Neuronal stem cell (in vitro differentiated cells): ENCODE measurements around the gene SLC9A1.

Source experiments
- DNase-seq: peaks from one replicate; pipeline ENCODE4 v3.0.0-alpha.2; 2013; ENCODE audit warnings: low spot score
- H2AFZ ChIP-seq: one replicate; pipeline ENCODE4 v1.6.1; 2013; ENCODE audit warnings: mild to moderate bottlenecking, low read length, inconsistent platforms
- H2AK5ac ChIP-seq: 2 replicates; pipeline ENCODE4 v1.6.1; 2013; ENCODE audit warnings: low read depth, mild to moderate bottlenecking, inconsistent platforms, low read length, moderate library complexity, mixed read lengths
- H2BK120ac ChIP-seq: 2 replicates; pipeline ENCODE4 v1.6.1; 2013; ENCODE audit warnings: low read depth, mild to moderate bottlenecking, inconsistent platforms, low read length, moderate library complexity, mixed read lengths
- H2BK12ac ChIP-seq: one replicate; pipeline ENCODE4 v1.6.1; 2013; ENCODE audit warnings: low read length, inconsistent platforms
- H2BK15ac ChIP-seq: 2 replicates; pipeline ENCODE4 v1.6.1; 2013; ENCODE audit warnings: mild to moderate bottlenecking, low read length, inconsistent platforms, mixed read lengths
- H2BK5ac ChIP-seq: one replicate; pipeline ENCODE4 v1.6.1; 2013; ENCODE audit warnings: inconsistent platforms, mild to moderate bottlenecking, low read length, moderate library complexity
- H3K14ac ChIP-seq: one replicate; pipeline ENCODE4 v1.6.1; 2013; ENCODE audit warnings: low read length, inconsistent platforms
- H3K18ac ChIP-seq: 2 replicates; pipeline ENCODE4 v1.6.1; 2013; ENCODE audit warnings: low read length, inconsistent platforms
- H3K23ac ChIP-seq: 2 replicates; pipeline ENCODE4 v1.6.1; 2013; ENCODE audit warnings: low read depth, mild to moderate bottlenecking, mixed read lengths, low read length, inconsistent platforms; ENCODE audit not compliant: poor library complexity
- H3K27ac ChIP-seq: replicated peaks from 3 replicates; pipeline ENCODE4 v1.5.1; 2013; ENCODE audit warnings: low read length, inconsistent platforms
- H3K27me3 ChIP-seq, 3 experiments: 2 replicates each; pipeline ENCODE4 v1.6.1; 2013; ENCODE audit warnings: low read length in 3 of 3, mild to moderate bottlenecking in 2 of 3, inconsistent platforms in 1 of 3, low read depth in 1 of 3, mixed read lengths in 1 of 3, moderate library complexity in 1 of 3; ENCODE audit not compliant: control insufficient read depth in 3 of 3, insufficient read depth in 3 of 3
- H3K36me3 ChIP-seq, 2 donors: replicated peaks in 1 of 2; 2 replicates each; pipeline ENCODE4 v1.6.1; 2013; ENCODE audit warnings: low read length in 2 of 2; ENCODE audit not compliant: control insufficient read depth in 2 of 2, insufficient read depth in 2 of 2
- H3K4ac ChIP-seq: 2 replicates; pipeline ENCODE4 v1.6.1; 2013; ENCODE audit warnings: inconsistent platforms, mild to moderate bottlenecking, low read length, moderate library complexity
- H3K4me1 ChIP-seq, 2 donors: 1 replicate in 1 of 2; 2 replicates in 1 of 2; pipeline ENCODE4 v1.6.1; 2013; ENCODE audit warnings: low read length in 2 of 2, low read depth in 1 of 2; ENCODE audit not compliant: control insufficient read depth in 2 of 2, insufficient read depth in 1 of 2
- H3K4me2 ChIP-seq: one replicate; pipeline ENCODE4 v1.6.1; 2013; ENCODE audit warnings: mild to moderate bottlenecking, low read length, inconsistent platforms; ENCODE audit not compliant: insufficient read depth, poor library complexity, severe bottlenecking
- H3K4me3 ChIP-seq, 2 donors: 2 replicates each; pipeline ENCODE4 v1.5.1; 2013; ENCODE audit warnings: low read length in 2 of 2, mild to moderate bottlenecking in 2 of 2, inconsistent platforms in 1 of 2, moderate library complexity in 1 of 2
- H3K79me1 ChIP-seq: one replicate; pipeline ENCODE4 v1.6.1; 2013; ENCODE audit warnings: low read depth, mild to moderate bottlenecking, inconsistent platforms, low read length, moderate library complexity
- H3K9ac ChIP-seq: one replicate; pipeline ENCODE4 v1.6.1; 2013; ENCODE audit warnings: mild to moderate bottlenecking, low read depth, low read length, inconsistent platforms; ENCODE audit not compliant: poor library complexity
- H3K9me3 ChIP-seq, 2 donors: replicated peaks in 1 of 2; 2 replicates each; pipeline versions ENCODE3 to v1.6.1; 2013; ENCODE audit warnings: low read length in 2 of 2, mild to moderate bottlenecking in 2 of 2, inconsistent platforms in 1 of 2, low read depth in 1 of 2, mixed read lengths in 1 of 2, moderate library complexity in 1 of 2; ENCODE audit not compliant: control insufficient read depth in 2 of 2, insufficient read depth in 1 of 2
- H4K8ac ChIP-seq: one replicate; pipeline ENCODE4 v1.6.1; 2013; ENCODE audit warnings: low read depth, mild to moderate bottlenecking, inconsistent platforms, low read length, moderate library complexity
- H4K91ac ChIP-seq: one replicate; pipeline ENCODE4 v1.6.1; 2013; ENCODE audit warnings: low read length, low read depth, mild to moderate bottlenecking, inconsistent platforms; ENCODE audit not compliant: poor library complexity
- WGBS, 2 donors: extraction: QIAGEN DNeasy Blood & Tissue Kit; methylation state at CpG; one replicate each; pipeline ENCODE4 v1.1.7; 2013; ENCODE audit warnings: missing lambda C conversion rate in 2 of 2, mixed read lengths in 1 of 2; ENCODE audit not compliant: insufficient read length in 2 of 2, insufficient replicate concordance in 1 of 2; ENCODE audit errors: extremely low coverage in 2 of 2; 5-methylcytosine and 5-hydroxymethylcytosine counted together

SLC9A1 gene

DNA sequence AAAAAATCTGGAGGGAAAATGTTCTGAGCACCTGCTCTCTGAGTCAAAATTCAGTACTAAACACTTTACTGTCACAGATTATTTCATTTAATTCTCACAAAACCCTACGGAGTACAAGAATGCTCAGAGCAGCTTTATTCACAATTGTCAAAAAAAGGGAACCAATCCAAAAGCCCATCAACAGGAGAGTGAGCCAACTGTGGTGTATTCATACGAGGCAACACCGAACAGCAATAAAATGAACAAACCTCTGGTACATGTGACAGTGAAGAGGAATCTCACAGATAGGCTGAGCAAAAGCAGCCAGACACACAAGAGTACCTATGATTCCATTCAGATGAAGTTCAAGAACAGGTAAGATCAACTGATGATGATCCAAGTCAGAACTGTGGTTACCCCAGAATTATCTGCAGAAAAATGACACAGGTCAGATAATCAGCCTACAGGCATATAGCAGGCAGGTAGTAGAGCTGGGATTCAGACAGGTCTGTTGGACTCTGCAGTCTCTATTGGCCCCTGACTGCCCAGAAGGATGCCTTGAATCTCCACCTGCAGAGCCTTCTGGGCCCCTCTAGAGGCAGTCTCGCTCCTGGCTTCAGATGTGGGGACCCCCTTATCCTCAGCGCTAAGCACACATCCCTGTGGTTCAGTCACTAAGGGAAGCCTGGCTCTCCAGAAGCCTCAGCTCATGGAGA, 19.2 kb downstream of the SLC9A1 start:
- Histone ChIP-seq H2BK5ac (no peak overlapping the region), H4K91ac (no peak overlapping the region), H3K23ac (no peak overlapping the region), H3K27ac (no peak overlapping the region), H4K8ac (peak overlapping the region; percentile 73), H3K4me2 (no peak overlapping the region), H3K79me1 (peaks cover 4% of the 10 kb centered on the region), H2BK120ac (no peak overlapping the region), H3K36me3 (no peaks in the 10 kb centered on the region), H3K9me3 (no peaks in the 10 kb centered on the region), H3K14ac (no peak overlapping the region), H2BK15ac (no peak overlapping the region), H2AK5ac (no peak overlapping the region), H3K4me3 (no peak overlapping the region), H2AFZ (no peak overlapping the region), H3K18ac (no peak overlapping the region), H3K27me3 (no peaks in the 10 kb centered on the region), H3K4me1 (peaks cover 7 to 17% of the 10 kb centered on the region in 2 donors), H3K9ac (no peak overlapping the region), H3K4ac (no peak overlapping the region), H2BK12ac (no peak overlapping the region)
- DNase-seq: no peak
- WGBS, 2 donors: no CpG with 5 or more reads among the region's 5 CpGs

DNA sequence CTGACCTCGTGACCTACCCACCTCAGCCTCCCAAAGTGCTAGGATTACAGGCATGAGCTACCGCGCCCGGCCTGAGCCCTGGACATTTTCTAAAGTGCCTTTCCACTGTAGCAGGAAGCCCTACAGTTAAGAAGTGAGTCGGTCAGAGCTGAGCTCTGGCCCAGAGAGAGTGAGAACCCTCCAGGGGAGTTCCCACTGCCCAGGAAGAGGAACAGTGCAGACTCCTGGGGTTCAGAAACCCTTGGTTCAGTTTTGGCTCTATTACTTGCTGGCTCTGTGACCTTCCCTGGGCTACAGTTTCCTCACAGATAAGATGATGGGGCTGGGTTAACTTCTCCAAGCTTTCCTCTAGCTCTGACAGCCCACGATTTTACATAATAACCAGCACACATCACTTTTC, 20.9 kb downstream of the SLC9A1 start:
- no peak overlapping the region for H3K4me2 ChIP-seq
- no peak overlapping the region for H3K27ac ChIP-seq
- H3K4me3 ChIP-seq: no peak overlapping the region
- H3K14ac ChIP-seq: no peak overlapping the region
- H3K79me1 ChIP-seq: peaks cover 4% of the 10 kb centered on the region
- no peak overlapping the region for H2BK12ac ChIP-seq
- peaks cover 7 to 17% of the 10 kb centered on the region in 2 donors for H3K4me1 ChIP-seq
- H3K9me3 ChIP-seq: no peaks in the 10 kb centered on the region
- no peaks in the 10 kb centered on the region for H3K36me3 ChIP-seq
- no peak overlapping the region for H2BK15ac ChIP-seq
- no peak overlapping the region for H2BK5ac ChIP-seq
- no peak for DNase-seq
- H4K8ac ChIP-seq: no peak overlapping the region
- no peak overlapping the region for H3K18ac ChIP-seq
- H4K91ac ChIP-seq: no peak overlapping the region
- H2BK120ac ChIP-seq: no peak overlapping the region
- no peak overlapping the region for H2AFZ ChIP-seq
- no peak overlapping the region for H2AK5ac ChIP-seq
- no peak overlapping the region for H3K4ac ChIP-seq
- no CpG with 5 or more reads among the region's 6 CpGs for WGBS, 2 donors
- H3K27me3 ChIP-seq: no peaks in the 10 kb centered on the region
- H3K23ac ChIP-seq: no peak overlapping the region
- H3K9ac ChIP-seq: no peak overlapping the region

DNA sequence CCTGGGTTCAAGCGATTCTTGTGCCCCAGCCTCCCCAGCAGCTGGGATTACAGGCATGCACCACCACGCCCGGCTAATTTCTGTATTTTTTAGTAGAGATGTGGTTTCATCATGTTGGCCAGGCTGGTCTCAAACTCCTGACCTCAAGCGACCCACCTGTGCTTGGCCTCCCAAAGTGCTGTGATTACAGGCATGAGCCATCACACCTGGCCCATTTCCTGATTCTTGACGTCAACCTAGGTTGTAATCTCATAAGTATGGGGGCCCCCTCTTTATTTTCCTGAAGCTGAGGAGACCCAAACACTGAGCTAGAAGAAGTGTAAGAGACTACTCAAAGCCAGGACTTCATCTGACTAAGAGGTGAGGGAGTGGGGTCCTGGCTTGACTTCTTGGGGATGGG, 21.8 kb downstream of the SLC9A1 start:
- Histone ChIP-seq H3K4me1 (peaks cover 7 to 15% of the 10 kb centered on the region in 2 donors), H3K4me3 (no peak overlapping the region), H2AK5ac (no peak overlapping the region), H3K18ac (no peak overlapping the region), H3K4ac (no peak overlapping the region), H3K23ac (no peak overlapping the region), H2BK120ac (no peak overlapping the region), H3K4me2 (no peak overlapping the region), H3K9me3 (no peaks in the 10 kb centered on the region), H2AFZ (no peak overlapping the region), H4K8ac (no peak overlapping the region), H3K9ac (no peak overlapping the region), H2BK12ac (no peak overlapping the region), H3K27me3 (no peaks in the 10 kb centered on the region), H3K79me1 (peaks cover 4% of the 10 kb centered on the region), H3K36me3 (no peaks in the 10 kb centered on the region), H3K27ac (no peak overlapping the region), H4K91ac (no peak overlapping the region), H2BK15ac (no peak overlapping the region), H2BK5ac (no peak overlapping the region), H3K14ac (no peak overlapping the region)
- no peak for DNase-seq
- no CpG with 5 or more reads among the region's 5 CpGs for WGBS, 2 donors

DNA sequence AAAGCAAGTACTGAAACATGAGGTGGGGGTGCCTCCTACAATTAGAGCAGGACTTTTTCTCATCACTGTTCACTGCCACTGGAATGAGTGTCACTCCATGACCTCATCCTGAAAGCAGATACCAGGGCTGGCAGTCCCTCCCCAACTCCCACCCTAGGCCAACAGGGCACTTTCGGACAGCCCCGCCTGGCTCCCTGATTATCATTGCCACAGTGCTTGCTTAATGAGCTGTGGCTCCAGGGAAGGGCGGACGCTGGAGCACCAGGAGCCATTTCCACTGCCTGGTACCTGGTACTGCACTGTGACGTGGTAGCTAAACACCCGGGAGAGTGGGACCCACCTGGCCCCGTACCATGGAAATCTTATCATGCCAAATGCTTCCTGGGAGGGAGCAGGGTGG, 22.3 kb downstream of the SLC9A1 start:
- Histone ChIP-seq H3K18ac (peak overlapping the region; percentile 48), H3K4me1 (peaks cover 4 to 11% of the 10 kb centered on the region in 2 donors), H2BK5ac (no peak overlapping the region), H3K9me3 (no peaks in the 10 kb centered on the region), H3K4me2 (no peak overlapping the region), H3K27ac (no peak overlapping the region), H3K23ac (no peak overlapping the region), H3K4me3 (no peak overlapping the region), H3K79me1 (peaks cover 4% of the 10 kb centered on the region), H4K8ac (peak overlapping the region; percentile 17), H2BK120ac (no peak overlapping the region), H4K91ac (no peak overlapping the region), H3K36me3 (no peaks in the 10 kb centered on the region), H2AFZ (no peak overlapping the region), H2BK15ac (no peak overlapping the region), H3K9ac (peak overlapping the region; percentile 44), H3K14ac (no peak overlapping the region), H3K4ac (no peak overlapping the region), H2BK12ac (no peak overlapping the region), H2AK5ac (no peak overlapping the region), H3K27me3 (no peaks in the 10 kb centered on the region)
- no peak for DNase-seq
- no CpG with 5 or more reads among the region's 7 CpGs for WGBS, 2 donors
